Muscle layer of colon (tissue), 2 donors: ENCODE results near the gene ZC3H7B.

Experiments used
- H3K27ac ChIP-seq: one replicate; pipeline ENCODE4 v1.7.0; 2013; ENCODE audit warnings: low read depth, mild to moderate bottlenecking, low read length, moderate library complexity
- H3K27me3 ChIP-seq, 2 donors: one replicate each; pipeline ENCODE4 v1.7.0; 2013; ENCODE audit warnings: low read length in 2 of 2, mild to moderate bottlenecking in 2 of 2; ENCODE audit not compliant: insufficient read depth in 2 of 2, control insufficient read depth in 1 of 2
- H3K36me3 ChIP-seq: one replicate; pipeline ENCODE4 v1.7.0; 2013; ENCODE audit warnings: mild to moderate bottlenecking, low read length; ENCODE audit not compliant: insufficient read depth
- H3K4me1 ChIP-seq: one replicate; pipeline ENCODE4 v1.7.0; 2013; ENCODE audit warnings: mild to moderate bottlenecking, low read length; ENCODE audit not compliant: insufficient read depth
- H3K4me3 ChIP-seq, 2 donors: one replicate each; pipeline ENCODE4 v1.7.0; 2013; ENCODE audit warnings: low read length in 2 of 2, low read depth in 1 of 2, mild to moderate bottlenecking in 1 of 2, moderate library complexity in 1 of 2
- H3K9ac ChIP-seq: one replicate; pipeline ENCODE4 v1.7.0; 2013; ENCODE audit warnings: low read length
- H3K9me3 ChIP-seq: one replicate; pipeline ENCODE4 v1.7.0; 2013; ENCODE audit warnings: mild to moderate bottlenecking, low read length
- donor health status: abdominal sarcoma.
- donor health status: Adenocarcinoma of cecum.

ZC3H7B gene

GRCh38 chr22:41308544-41308947 lies 7.2 kb downstream of the ZC3H7B start:
- Histone ChIP-seq H3K9ac (no peak overlapping the region), H3K9me3 (no peaks in the 10 kb centered on the region), H3K4me3 (no peak overlapping the region), H3K36me3 (peaks cover 6% of the 10 kb centered on the region), H3K27ac (no peak overlapping the region), H3K4me1 (peaks cover 15% of the 10 kb centered on the region), H3K27me3 (no peaks in the 10 kb centered on the region)

GRCh38 chr22:41310336-41310735 lies 9.0 kb downstream of the ZC3H7B start:
- Histone ChIP-seq H3K9me3 (no peaks in the 10 kb centered on the region), H3K9ac (no peak overlapping the region), H3K4me3 (no peak overlapping the region), H3K27ac (no peak overlapping the region), H3K4me1 (peaks cover 15% of the 10 kb centered on the region), H3K27me3 (no peaks in the 10 kb centered on the region), H3K36me3 (peaks cover 6% of the 10 kb centered on the region)

- no peaks in the 10 kb centered on the region for H3K27me3 ChIP-seq
- peaks cover 6% of the 10 kb centered on the region for H3K36me3 ChIP-seq
- H3K4me3 ChIP-seq, result no peak overlapping the region
- peaks cover 11% of the 10 kb centered on the region for H3K4me1 ChIP-seq
- H3K9me3 ChIP-seq, result no peaks in the 10 kb centered on the region
- no peak overlapping the region for H3K27ac ChIP-seq
- no peak overlapping the region for H3K9ac ChIP-seq
Observed at GRCh38 chr22:41311487-41311886, 10.2 kb downstream of the ZC3H7B start.

GRCh38 chr22:41314821-41315220 lies 13.5 kb downstream of the ZC3H7B start:
- H3K9me3 ChIP-seq, result no peaks in the 10 kb centered on the region
- H3K9ac ChIP-seq, result no peak overlapping the region
- no peaks in the 10 kb centered on the region for H3K36me3 ChIP-seq
- no peak overlapping the region for H3K27ac ChIP-seq
- H3K4me3 ChIP-seq, result no peak overlapping the region
- no peaks in the 10 kb centered on the region for H3K27me3 ChIP-seq
- H3K4me1 ChIP-seq, result no peaks in the 10 kb centered on the region

GRCh38 chr22:41315586-41315985 lies 14.3 kb downstream of the ZC3H7B start:
- no peaks in the 10 kb centered on the region for H3K27me3 ChIP-seq
- no peak overlapping the region for H3K27ac ChIP-seq
- no peak overlapping the region for H3K4me3 ChIP-seq
- H3K9me3 ChIP-seq, result no peaks in the 10 kb centered on the region
- no peaks in the 10 kb centered on the region for H3K4me1 ChIP-seq
- H3K36me3 ChIP-seq, result no peaks in the 10 kb centered on the region
- H3K9ac ChIP-seq, result no peak overlapping the region

GRCh38 chr22:41320416-41321240 lies 19.3 kb downstream of the ZC3H7B start:
- Histone ChIP-seq H3K4me3 (no peak overlapping the region), H3K27ac (no peak overlapping the region), H3K4me1 (no peaks in the 10 kb centered on the region), H3K9me3 (no peaks in the 10 kb centered on the region), H3K27me3 (no peaks in the 10 kb centered on the region), H3K9ac (no peak overlapping the region), H3K36me3 (peaks cover 17% of the 10 kb centered on the region)

GRCh38 chr22:41324821-41325528 lies 23.6 kb downstream of the ZC3H7B start:
- no peak overlapping the region for H3K4me3 ChIP-seq
- no peaks in the 10 kb centered on the region for H3K9me3 ChIP-seq
- peaks cover 49% of the 10 kb centered on the region for H3K36me3 ChIP-seq
- no peaks in the 10 kb centered on the region for H3K4me1 ChIP-seq
- H3K27me3 ChIP-seq, result no peaks in the 10 kb centered on the region
- no peak overlapping the region for H3K9ac ChIP-seq
- H3K27ac ChIP-seq, result no peak overlapping the region

- Histone ChIP-seq H3K4me1 (no peaks in the 10 kb centered on the region), H3K9ac (no peak overlapping the region), H3K36me3 (peaks cover 60% of the 10 kb centered on the region), H3K27me3 (no peaks in the 10 kb centered on the region), H3K4me3 (no peak overlapping the region), H3K27ac (no peak overlapping the region), H3K9me3 (no peaks in the 10 kb centered on the region)
Observed at GRCh38 chr22:41327124-41327523, 25.8 kb downstream of the ZC3H7B start.

- no peak overlapping the region for H3K27ac ChIP-seq
- no peaks in the 10 kb centered on the region for H3K4me1 ChIP-seq
- no peaks in the 10 kb centered on the region for H3K9me3 ChIP-seq
- H3K4me3 ChIP-seq, result no peak overlapping the region
- peaks cover 60% of the 10 kb centered on the region for H3K36me3 ChIP-seq
- H3K27me3 ChIP-seq, result no peaks in the 10 kb centered on the region
- no peak overlapping the region for H3K9ac ChIP-seq
Observed at GRCh38 chr22:41330169-41330568, 28.8 kb downstream of the ZC3H7B start.

- no peak overlapping the region for H3K4me3 ChIP-seq
- H3K9me3 ChIP-seq, result no peaks in the 10 kb centered on the region
- peaks cover 38% of the 10 kb centered on the region for H3K36me3 ChIP-seq
- H3K27ac ChIP-seq, result no peak overlapping the region
- H3K27me3 ChIP-seq, result no peaks in the 10 kb centered on the region
- no peaks in the 10 kb centered on the region for H3K4me1 ChIP-seq
- no peak overlapping the region for H3K9ac ChIP-seq
Observed at GRCh38 chr22:41332217-41332939, 31.1 kb downstream of the ZC3H7B start.

GRCh38 chr22:41333806-41334205 lies 32.5 kb downstream of the ZC3H7B start:
- Histone ChIP-seq H3K36me3 (peaks cover 30% of the 10 kb centered on the region), H3K4me3 (no peak overlapping the region), H3K9me3 (no peaks in the 10 kb centered on the region), H3K4me1 (no peaks in the 10 kb centered on the region), H3K27ac (no peak overlapping the region), H3K27me3 (no peaks in the 10 kb centered on the region), H3K9ac (no peak overlapping the region)
